SK-N-SH treated with all-trans-retinoic acid at 6 μM for 48 hours (cell line): ENCODE results near the gene CTAG1A.
"Not testable (repeated sequence)": the region's sequence is repeated elsewhere in the genome, so short reads cannot be mapped to it uniquely, and the experiment has no call there.

Source experiments
- ARNTL ChIP-seq: fragments of 450-650 bp; formaldehyde crosslinking; IDR thresholded peaks from 2 replicates; pipeline ENCODE4 v1.5.0; 2020; ENCODE audit warnings: low read depth, mild to moderate bottlenecking, moderate library complexity, borderline replicate concordance
- ISL1 ChIP-seq: fragments of 250-450 bp; sonication (Bioruptor Pico); IDR thresholded peaks from 2 replicates; pipeline ENCODE4 v2.1.2; 2022; ENCODE audit warnings: mild to moderate bottlenecking, moderate library complexity
- PATZ1 ChIP-seq: fragments of 250-450 bp; sonication (Bioruptor Pico); IDR thresholded peaks from 2 replicates; pipeline ENCODE4 v1.8.0; 2020; ENCODE audit warnings: mild to moderate bottlenecking, moderate library complexity, borderline replicate concordance
- RARB ChIP-seq: fragments of 250-450 bp; sonication (Bioruptor Pico); IDR thresholded peaks from 2 replicates; pipeline ENCODE4 v1.8.0; 2021; ENCODE audit warnings: mild to moderate bottlenecking, moderate library complexity
- SNAI2 ChIP-seq: fragments of 250-450 bp; sonication (Bioruptor Pico); IDR thresholded peaks from 2 replicates; pipeline ENCODE4 v1.5.0; 2020; ENCODE audit warnings: mild to moderate bottlenecking, moderate library complexity
- TCF4 ChIP-seq: fragments of 250-450 bp; sonication (Bioruptor Pico); IDR thresholded peaks from 2 replicates; pipeline ENCODE4 v1.8.0; 2021; ENCODE audit warnings: mild to moderate bottlenecking, moderate library complexity, borderline replicate concordance
- TOX ChIP-seq: fragments of 250-450 bp; sonication (Bioruptor Pico); IDR thresholded peaks from 2 replicates; pipeline ENCODE4 v1.8.0; 2021; ENCODE audit warnings: mild to moderate bottlenecking, moderate library complexity, borderline replicate concordance
- TSHZ2 ChIP-seq: fragments of 250-450 bp; sonication (Bioruptor Pico); IDR thresholded peaks from 2 replicates; pipeline ENCODE4 v1.5.0; 2020; ENCODE audit warnings: mild to moderate bottlenecking, moderate library complexity
- ZFP3 ChIP-seq: fragments of 250-450 bp; sonication (Bioruptor Pico); IDR thresholded peaks from 2 replicates; pipeline ENCODE4 v1.5.0; 2020; ENCODE audit warnings: mild to moderate bottlenecking, moderate library complexity
- ZNF565 ChIP-seq: fragments of 450-650 bp; formaldehyde crosslinking; conservative IDR thresholded peaks from 2 replicates; pipeline ENCODE4 v1.5.0; 2020; ENCODE audit warnings: low read depth, mild to moderate bottlenecking, moderate library complexity

GRCh38 chrX:154573061-154573460 is 11.9 kb upstream of the CTAG1A start:
- not testable (repeated sequence) for TF ChIP-seq PATZ1 (CRISPR knock-in tag); ZFP3 (CRISPR knock-in tag); TOX (CRISPR knock-in tag); ARNTL (CRISPR knock-in tag); ISL1; ZNF565 (CRISPR knock-in tag); SNAI2; TCF4; RARB (CRISPR knock-in tag); TSHZ2 (CRISPR knock-in tag)
